Measurements from ENCODE around the gene KIF11.
A peak's percentile ranks its signal among the peaks of the same experiment; 100 is the strongest.
"Not testable (repeated sequence)": the region's sequence is repeated elsewhere in the genome, so short reads cannot be mapped to it uniquely, and the experiment has no call there.

Gene KIF11

DNA sequence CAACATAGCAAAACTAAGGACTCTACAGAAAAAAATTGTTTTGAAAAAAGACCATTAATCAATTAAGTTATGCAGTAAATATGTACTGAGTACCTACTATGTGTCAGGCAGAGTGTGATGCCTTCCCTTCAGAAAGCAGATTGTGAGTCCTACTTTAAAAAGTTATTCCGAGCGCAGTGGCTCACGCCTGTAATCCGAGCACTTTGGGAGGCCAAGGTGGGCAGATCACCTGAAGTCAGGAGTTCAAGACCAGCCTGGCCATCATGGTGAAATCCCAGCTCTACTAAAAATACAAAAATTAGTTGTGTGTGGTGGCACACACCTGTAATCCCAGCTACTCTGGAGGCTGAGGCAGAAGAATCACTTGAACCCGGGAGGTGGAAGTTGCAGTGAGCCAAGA lies 23.3 kb upstream of the KIF11 start:
- peaks cover 17% of the 10 kb centered on the region; the same call in 1 of the 2 replicates for H3K36me3 ChIP-seq (ENCODE audit: insufficient read depth, low read length)
- H3K27ac ChIP-seq (ENCODE audit: low read depth, low read length); H3K9ac ChIP-seq (ENCODE audit: low read depth, low read length); H3K27me3 ChIP-seq (ENCODE audit: insufficient read depth, low read length); H3K4me3 ChIP-seq (ENCODE audit: low read length); H3K9me3 ChIP-seq (ENCODE audit: insufficient read depth, low read depth, low read length): not testable (repeated sequence)
- peaks cover 22% of the 10 kb centered on the region for H3K4me1 ChIP-seq (ENCODE audit: insufficient read depth, low read length)
- WGBS: 97% methylated on average over 5 of the region's 5 CpGs

GRCh38 chr10:92571649-92572048 lies 21.3 kb upstream of the KIF11 start:
- Histone ChIP-seq H3K27ac (ENCODE audit: low read depth, low read length) (no peak overlapping the region), H3K27me3 (ENCODE audit: insufficient read depth, low read length) (no peaks in the 10 kb centered on the region), H3K4me1 (ENCODE audit: insufficient read depth, low read length) (peaks cover 27% of the 10 kb centered on the region), H3K4me3 (ENCODE audit: low read length) (peak overlapping the region; percentile 87; the same call in 1 of the 2 replicates), H3K36me3 (ENCODE audit: insufficient read depth, low read length) (peaks cover 11% of the 10 kb centered on the region; the same call in 1 of the 2 replicates), H3K9ac (ENCODE audit: low read depth, low read length) (no peak overlapping the region), H3K9me3 (ENCODE audit: insufficient read depth, low read depth, low read length) (no peaks in the 10 kb centered on the region)
- 93% methylated on average over 2 of the region's 2 CpGs for WGBS

DNA sequence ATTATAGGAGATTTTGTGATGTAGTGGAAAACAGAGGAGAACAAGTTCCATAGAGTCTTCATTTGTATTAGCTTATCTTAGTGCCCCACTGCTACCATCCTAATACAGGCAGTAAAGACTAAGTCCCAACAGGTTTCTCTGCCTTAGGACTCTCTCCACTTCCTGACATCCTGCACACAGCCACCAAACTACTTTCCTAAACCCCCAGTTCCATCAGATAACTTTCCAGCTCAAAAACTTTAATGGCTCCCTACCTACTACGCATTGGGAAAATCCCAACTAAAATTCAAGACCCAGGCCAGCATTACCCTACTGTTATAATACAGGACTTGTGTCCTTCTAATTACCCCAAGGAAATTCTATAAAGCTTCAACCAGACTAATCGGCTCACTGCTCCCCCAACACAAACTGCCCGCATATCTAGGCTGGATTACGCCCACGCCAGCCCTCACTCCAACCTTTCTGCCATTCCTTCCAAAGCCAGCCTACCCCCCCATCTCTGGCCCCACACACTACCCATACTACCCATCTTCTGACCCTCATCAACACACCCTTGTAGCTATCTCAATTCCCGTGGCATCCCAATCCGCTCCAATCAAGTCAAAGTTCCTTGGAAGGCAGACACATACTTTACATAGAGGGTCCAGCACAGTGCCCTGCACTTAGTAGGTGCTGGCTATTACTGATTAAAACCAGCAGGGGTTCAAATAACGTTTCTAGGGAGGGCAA lies 20.4 kb upstream of the KIF11 start:
- no peak overlapping the region for H3K27ac ChIP-seq (ENCODE audit: low read depth, low read length)
- WGBS: 36% methylated on average over 8 of the region's 8 CpGs

GRCh38 chr10:92573091-92573797 lies 19.7 kb upstream of the KIF11 start:
- peak overlapping the region; percentile 87 for H3K4me3 ChIP-seq (ENCODE audit: low read length)
- under 1% methylated on average over 56 of the region's 56 CpGs for WGBS
- H3K36me3 ChIP-seq (ENCODE audit: insufficient read depth, low read length): peaks cover 11% of the 10 kb centered on the region; the same call in 1 of the 2 replicates
- peaks cover 20% of the 10 kb centered on the region for H3K4me1 ChIP-seq (ENCODE audit: insufficient read depth, low read length)
- H3K27me3 ChIP-seq (ENCODE audit: insufficient read depth, low read length): no peaks in the 10 kb centered on the region
- H3K27ac ChIP-seq (ENCODE audit: low read depth, low read length): peak overlapping the region; percentile 92; the same call in 1 of the 2 replicates
- peak overlapping the region; percentile 93 for H3K9ac ChIP-seq (ENCODE audit: low read depth, low read length)
- no peaks in the 10 kb centered on the region for H3K9me3 ChIP-seq (ENCODE audit: insufficient read depth, low read depth, low read length)

More for the DNA sequence above, 20.4 kb upstream of the KIF11 start:
- H3K4me3 ChIP-seq (ENCODE audit: low read length): peak overlapping the region; percentile 87
- peaks cover 11% of the 10 kb centered on the region; the same call in 1 of the 2 replicates for H3K36me3 ChIP-seq (ENCODE audit: insufficient read depth, low read length)
- H3K9me3 ChIP-seq (ENCODE audit: insufficient read depth, low read depth, low read length): no peaks in the 10 kb centered on the region
- peak overlapping the region; percentile 93 for H3K9ac ChIP-seq (ENCODE audit: low read depth, low read length)
- no peaks in the 10 kb centered on the region for H3K27me3 ChIP-seq (ENCODE audit: insufficient read depth, low read length)
- peaks cover 27% of the 10 kb centered on the region for H3K4me1 ChIP-seq (ENCODE audit: insufficient read depth, low read length)

DNA sequence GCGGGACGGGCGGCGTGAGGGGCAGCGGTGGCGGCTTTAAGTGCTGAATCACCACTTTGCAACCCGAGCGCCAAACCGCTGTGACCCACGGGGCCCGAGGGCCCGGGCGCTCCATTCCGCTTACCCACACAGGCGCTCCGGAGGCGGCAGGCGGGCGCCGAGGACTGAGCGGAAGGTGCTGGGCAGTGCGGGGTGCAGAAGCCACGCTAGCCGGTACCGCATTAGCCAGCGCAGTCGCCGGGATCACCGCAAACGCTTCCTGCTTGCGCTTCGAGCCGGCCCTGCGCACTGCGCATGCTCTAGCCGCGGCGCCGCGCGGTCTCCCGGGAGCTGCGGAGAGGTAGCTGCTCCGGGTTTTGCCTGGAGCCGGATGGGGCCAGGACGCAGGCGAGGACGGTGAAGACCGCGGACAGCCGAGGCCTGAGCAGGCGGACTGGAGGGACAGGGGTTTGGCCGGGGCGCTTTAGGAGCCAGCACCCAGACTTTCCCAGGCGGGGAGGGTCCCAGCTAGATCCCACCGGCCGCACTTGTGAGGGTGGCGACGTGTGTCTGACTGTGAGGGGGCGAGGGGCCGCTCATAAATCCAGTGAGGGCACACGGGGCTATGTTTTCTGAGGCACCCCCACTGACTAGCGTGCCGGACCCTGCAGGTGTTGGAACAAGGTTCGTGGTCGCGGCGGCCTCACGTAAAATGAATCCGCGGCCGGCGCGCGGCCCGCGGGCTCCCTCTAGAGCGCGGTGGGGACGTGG lies 19.0 kb upstream of the KIF11 start, which contains the start of gene IDE:
TSS of gene IDE (minus strand) at position 296 of the 750 bp plus-strand sequence. CDS start at position 222, 74 bp downstream.
- Histone ChIP-seq H3K27me3 (ENCODE audit: insufficient read depth, low read length) (no peaks in the 10 kb centered on the region), H3K27ac (ENCODE audit: low read depth, low read length) (peak within 1 kb of the TSS; percentile 92), H3K4me3 (ENCODE audit: low read length) (peak within 1 kb of the TSS; percentile 87), H3K9me3 (ENCODE audit: insufficient read depth, low read depth, low read length) (no peaks in the 10 kb centered on the region), H3K9ac (ENCODE audit: low read depth, low read length) (peak within 1 kb of the TSS; percentile 93), H3K4me1 (ENCODE audit: insufficient read depth, low read length) (peaks cover 19% of the 10 kb centered on the region), H3K36me3 (ENCODE audit: insufficient read depth, low read length) (peaks cover 8% of the 10 kb centered on the region; the same call in 1 of the 2 replicates)
- under 1% methylated on average over 80 of the region's 80 CpGs for WGBS

DNA sequence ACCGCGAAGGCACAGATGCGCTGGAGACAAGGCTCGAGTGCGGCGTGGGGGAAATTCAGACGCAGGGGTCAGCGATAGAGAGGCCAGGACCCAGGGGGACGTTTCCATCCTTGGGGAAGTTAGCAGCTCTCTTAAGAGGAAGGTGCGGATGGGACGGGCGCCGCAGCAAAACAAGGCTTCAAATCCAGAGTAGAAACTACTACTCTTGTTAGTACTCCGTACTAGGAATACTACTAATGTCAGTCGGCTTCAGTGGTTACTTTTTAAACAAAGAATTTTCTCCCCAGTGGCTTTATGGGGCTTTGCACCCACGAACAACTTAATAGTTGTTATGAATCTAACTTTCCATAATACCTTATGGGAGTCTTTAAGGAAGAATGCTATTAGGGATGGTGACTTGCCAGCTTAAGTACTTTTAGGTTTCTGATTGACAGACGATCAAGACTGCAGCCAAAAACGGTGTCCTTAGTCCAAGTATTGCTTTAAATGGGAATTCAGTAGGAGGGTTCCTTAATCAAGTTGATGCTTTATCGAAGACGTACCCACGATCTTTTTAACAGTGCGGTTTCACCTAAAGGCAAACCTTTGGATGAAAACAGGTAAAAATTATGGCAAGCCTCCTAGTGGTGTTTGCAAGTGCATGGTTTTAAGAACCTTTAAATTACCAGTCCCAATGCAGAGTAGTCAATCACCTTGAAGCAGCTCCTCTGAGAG lies 18.2 kb upstream of the KIF11 start:
- 11% methylated on average over 21 of the region's 22 CpGs for WGBS
- H3K4me3 ChIP-seq (ENCODE audit: low read length): peak overlapping the region; percentile 87
- H3K27ac ChIP-seq (ENCODE audit: low read depth, low read length): peak overlapping the region; percentile 92; the same call in 1 of the 2 replicates

DNA sequence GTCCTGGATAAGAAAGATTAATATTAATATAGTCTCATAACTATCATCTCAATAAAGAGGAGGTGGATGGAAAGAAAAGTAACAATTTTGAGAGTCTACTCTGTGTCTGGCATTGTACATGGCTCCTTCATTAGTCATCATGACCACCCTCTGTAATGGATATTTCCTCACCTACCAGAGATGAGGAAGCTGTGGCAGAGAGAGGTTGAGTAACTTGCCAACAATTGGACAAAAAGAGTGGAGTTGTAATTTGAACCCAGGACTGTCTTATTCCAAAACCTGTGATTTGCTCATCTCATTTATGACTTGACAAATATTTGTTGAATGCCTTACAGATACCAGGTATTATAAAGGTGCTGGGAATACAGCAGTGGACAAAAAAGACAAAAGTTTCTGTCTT lies 17.0 kb upstream of the KIF11 start:
- Histone ChIP-seq H3K9me3 (ENCODE audit: insufficient read depth, low read depth, low read length) (no peaks in the 10 kb centered on the region), H3K9ac (ENCODE audit: low read depth, low read length) (no peak overlapping the region), H3K4me3 (ENCODE audit: low read length) (no peak overlapping the region), H3K36me3 (ENCODE audit: insufficient read depth, low read length) (no peaks in the 10 kb centered on the region), H3K4me1 (ENCODE audit: insufficient read depth, low read length) (peaks cover 19% of the 10 kb centered on the region), H3K27me3 (ENCODE audit: insufficient read depth, low read length) (no peaks in the 10 kb centered on the region), H3K27ac (ENCODE audit: low read depth, low read length) (no peak overlapping the region)

More for the DNA sequence above, 18.2 kb upstream of the KIF11 start:
- H3K36me3 ChIP-seq (ENCODE audit: insufficient read depth, low read length): 0 out of 2 replicates have a peak, but pooled peaks cover under 1% of the 10 kb centered on the region
- H3K9ac ChIP-seq (ENCODE audit: low read depth, low read length): peak overlapping the region; percentile 93
- H3K4me1 ChIP-seq (ENCODE audit: insufficient read depth, low read length): peaks cover 19% of the 10 kb centered on the region
- H3K27me3 ChIP-seq (ENCODE audit: insufficient read depth, low read length): no peaks in the 10 kb centered on the region
- no peaks in the 10 kb centered on the region for H3K9me3 ChIP-seq (ENCODE audit: insufficient read depth, low read depth, low read length)

DNA sequence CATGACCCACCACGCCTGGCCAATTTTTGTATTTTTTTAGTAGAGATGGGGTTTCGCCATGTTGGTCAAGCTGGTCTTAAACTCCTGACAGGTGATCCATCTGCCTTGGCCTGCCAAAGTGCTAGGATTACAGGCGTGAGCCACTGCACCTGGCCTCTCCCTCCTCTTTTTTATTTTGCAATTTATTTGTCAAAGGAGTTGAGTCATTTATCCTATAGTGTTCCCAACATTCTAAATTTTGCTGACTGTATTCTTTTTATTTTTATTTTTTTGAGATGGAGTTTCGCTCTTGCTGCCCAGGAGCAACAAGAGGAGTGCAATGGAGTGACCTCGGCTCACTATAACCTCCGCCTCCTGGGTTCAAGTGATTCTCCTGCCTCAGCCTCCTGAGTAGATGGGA lies 10.6 kb upstream of the KIF11 start:
- WGBS: 96% methylated on average over 6 of the region's 6 CpGs
- H3K27ac ChIP-seq (ENCODE audit: low read depth, low read length); H3K9ac ChIP-seq (ENCODE audit: low read depth, low read length); H3K4me3 ChIP-seq (ENCODE audit: low read length); H3K36me3 ChIP-seq (ENCODE audit: insufficient read depth, low read length); H3K4me1 ChIP-seq (ENCODE audit: insufficient read depth, low read length); H3K9me3 ChIP-seq (ENCODE audit: insufficient read depth, low read depth, low read length); H3K27me3 ChIP-seq (ENCODE audit: insufficient read depth, low read length): not testable (repeated sequence)

DNA sequence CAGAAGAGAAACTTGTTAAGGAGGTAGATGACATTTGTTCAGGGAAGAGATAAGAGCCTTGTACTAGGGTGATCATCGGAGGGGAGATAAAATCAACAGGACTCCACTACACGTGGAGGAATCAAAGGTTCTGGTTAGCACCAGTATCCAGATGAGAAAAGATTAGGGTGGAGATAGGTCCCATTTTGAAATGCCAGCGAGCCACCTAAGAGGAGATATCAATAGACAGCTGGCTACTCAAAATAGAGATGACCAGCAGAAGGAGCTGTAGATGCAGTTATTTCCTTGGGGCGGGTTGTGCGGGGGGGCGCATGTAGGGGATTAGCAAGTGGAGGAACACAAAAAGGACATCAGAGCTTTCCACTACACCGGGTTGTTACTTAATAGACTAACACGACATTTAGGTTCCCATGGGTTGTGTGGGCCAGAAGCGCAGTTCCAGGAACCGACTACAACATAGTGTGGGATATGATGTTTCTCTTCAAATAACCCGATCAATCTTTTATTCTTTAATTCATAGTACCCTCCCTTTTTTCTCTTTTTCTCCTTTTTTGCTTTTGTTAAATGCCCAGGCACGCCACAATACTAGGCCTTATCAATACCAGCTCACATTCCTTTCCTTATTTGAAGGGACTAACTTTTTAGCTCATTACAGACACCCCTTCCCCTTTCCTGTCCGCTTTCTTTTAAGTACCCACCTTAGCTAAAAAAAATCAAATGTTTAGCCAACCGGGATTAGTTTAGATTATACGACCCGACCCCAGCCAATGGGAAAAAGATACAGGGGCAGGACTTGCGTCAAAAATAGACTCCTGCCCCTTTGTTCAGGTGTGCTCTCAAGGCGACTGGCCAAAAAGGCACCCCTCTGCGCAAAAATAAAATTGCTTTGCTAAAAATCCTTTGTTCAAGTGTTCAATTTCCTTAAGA lies 2.0 kb upstream of the KIF11 start:
- H3K4me3 ChIP-seq (ENCODE audit: low read length): peak overlapping the region; percentile 60
- no peaks in the 10 kb centered on the region for H3K27me3 ChIP-seq (ENCODE audit: insufficient read depth, low read length)
- H3K27ac ChIP-seq (ENCODE audit: low read depth, low read length): peak overlapping the region; percentile 85
- WGBS: 40% methylated on average over 19 of the region's 19 CpGs
- H3K9me3 ChIP-seq (ENCODE audit: insufficient read depth, low read depth, low read length): no peaks in the 10 kb centered on the region
- H3K36me3 ChIP-seq (ENCODE audit: insufficient read depth, low read length): no peaks in the 10 kb centered on the region
- H3K4me1 ChIP-seq (ENCODE audit: insufficient read depth, low read length): 0 out of 2 replicates have a peak, but pooled peaks cover 3% of the 10 kb centered on the region
- peak overlapping the region; percentile 77 for H3K9ac ChIP-seq (ENCODE audit: low read depth, low read length)

Data from HUES64 (cell line).